Sigmoid colon (tissue), 7 donors: Measurements from ENCODE around the gene DDX1. TPM values are rescaled to one million over a fixed set of nuclear protein-coding genes. Genes with fewer than 3 reads are reported as not detected.

Experiments
- DNase-seq: peaks from one replicate; pipeline ENCODE4 v3.0.0-alpha.2; 2019
- H3K27ac ChIP-seq, 4 donors: fragments of 200-600 bp; sonication (generic); one replicate each; pipeline ENCODE4 v1.5.1; 2016 to 2019; ENCODE audit warnings: mild to moderate bottlenecking in 1 of 4
- H3K27me3 ChIP-seq, 3 donors: fragments of 200-600 bp; sonication (generic); one replicate each; pipeline ENCODE4 v1.5.1; 2019; ENCODE audit warnings: mild to moderate bottlenecking in 1 of 3
- H3K36me3 ChIP-seq, 4 donors: fragments of 200-600 bp; sonication (generic); one replicate each; pipeline ENCODE4 v1.5.1; 2016 to 2019
- H3K4me1 ChIP-seq, 4 donors: fragments of 200-600 bp; sonication (generic); one replicate each; pipeline ENCODE4 v1.5.1; 2017 to 2019
- H3K4me3 ChIP-seq, 4 donors: fragments of 200-600 bp; sonication (generic); one replicate each; pipeline ENCODE4 v1.5.1; 2017 to 2019; ENCODE audit warnings: mild to moderate bottlenecking in 2 of 4, moderate library complexity in 1 of 4
- H3K9me3 ChIP-seq, 4 donors: fragments of 200-600 bp in 3 of 4; sonication (generic) in 3 of 4; one replicate each; pipeline versions ENCODE4 v1.5.1 to v1.6.1; 2013 to 2019
- CTCF ChIP-seq, 4 experiments: fragments of 450-650 bp in 3 of 4; fragments of 200-600 bp in 1 of 4; IDR thresholded peaks; one replicate each; pipeline ENCODE4 v1.5.1; 2016 to 2019; ENCODE audit warnings: antibody characterized with exemption in 4 of 4, mild to moderate bottlenecking in 3 of 4, moderate library complexity in 2 of 4
- EP300 ChIP-seq, 4 donors: sonication (generic); formaldehyde crosslinking; IDR thresholded peaks; one replicate each; pipeline ENCODE4 v1.6.1; 2017; ENCODE audit warnings: antibody characterized with exemption in 4 of 4
- POLR2A ChIP-seq, 2 donors: fragments of 450-650 bp; IDR thresholded peaks; one replicate each; pipeline ENCODE4 v1.6.1; 2016; ENCODE audit warnings: antibody characterized with exemption in 2 of 2, mild to moderate bottlenecking in 2 of 2, moderate library complexity in 2 of 2
- POLR2AphosphoS5 ChIP-seq, 4 donors: sonication (generic); formaldehyde crosslinking; IDR thresholded peaks; one replicate each; pipeline ENCODE4 v1.6.1; 2017; ENCODE audit warnings: antibody characterized with exemption in 4 of 4
- WGBS, 2 donors: extraction: QIAGEN DNeasy Blood & Tissue Kit; methylation state at CpG; one replicate each; pipeline ENCODE4 v1.1.7; 2013; 5-methylcytosine and 5-hydroxymethylcytosine counted together
- intact Hi-C: fragments of 100-400 bp; cut with DNase I; formaldehyde crosslinking; loops from one replicate; pipeline ENCODE4 v1.15.1; 2023
- polyA plus RNA-seq, 3 donors: library from polyadenylated mRNA; stranded (reverse); fragments of 200-250 nt; gene quantifications; one replicate each; pipeline ENCODE4 v1.2.3, GENCODE V29; 2013
- total RNA-seq, 4 donors: library from RNA; depleted of rRNA; stranded (reverse); fragments of >200 nt; gene quantifications; one replicate each; pipeline ENCODE4 v1.1.0, GENCODE V29; 2016
- donor health status: healthy with polysubstance abuse.
- donor health status: Bipolar disorder and iron deficiency.
- donor health status: healthy.

DDX1 gene
- total and polyA plus RNA-seq, 7 donors = 59.2 to 104 (median 67.9) TPM

GRCh38 chr2:15582710-15583357 lies 8.8 kb upstream of the DDX1 start:
- WGBS, 2 donors = 68 to 73% methylated on average over 15 of the region's 15 CpGs
- Histone ChIP-seq H3K27ac (no peak overlapping the region), H3K4me1 (no peaks in the 10 kb centered on the region), H3K27me3 (no peaks in the 10 kb centered on the region), H3K9me3 (no peaks in the 10 kb centered on the region), H3K4me3 (no peak overlapping the region), H3K36me3 (no peaks in the 10 kb centered on the region)
- no peak for TF ChIP-seq POLR2A (IDR thresholded peaks at IDR 0.05)
- no peak for TF ChIP-seq POLR2AphosphoS5 (IDR thresholded peaks at IDR 0.05)
- TF ChIP-seq CTCF (IDR thresholded peaks at IDR 0.05) = no peak
- no peak for TF ChIP-seq EP300 (IDR thresholded peaks at IDR 0.05)
- DNase-seq = no peak
- intact Hi-C loops = no loop called here

GRCh38 chr2:15583826-15584225 lies 7.8 kb upstream of the DDX1 start:
- no peak for DNase-seq
- Histone ChIP-seq H3K27ac (no peak overlapping the region), H3K9me3 (no peaks in the 10 kb centered on the region), H3K27me3 (no peaks in the 10 kb centered on the region), H3K36me3 (no peaks in the 10 kb centered on the region), H3K4me1 (no peaks in the 10 kb centered on the region), H3K4me3 (no peak overlapping the region)
- intact Hi-C loops = no loop called here
- 77 to 91% methylated on average over 1 of the region's 1 CpG for WGBS, 2 donors
- TF ChIP-seq POLR2A (IDR thresholded peaks at IDR 0.05) (no peak), CTCF (IDR thresholded peaks at IDR 0.05) (no peak), POLR2AphosphoS5 (IDR thresholded peaks at IDR 0.05) (no peak), EP300 (IDR thresholded peaks at IDR 0.05) (no peak)

GRCh38 chr2:15584316-15584715 lies 7.4 kb upstream of the DDX1 start:
- intact Hi-C loops = no loop called here
- no peak for TF ChIP-seq CTCF (IDR thresholded peaks at IDR 0.05)
- TF ChIP-seq EP300 (IDR thresholded peaks at IDR 0.05) = no peak
- no peak for TF ChIP-seq POLR2A (IDR thresholded peaks at IDR 0.05)
- no peak for TF ChIP-seq POLR2AphosphoS5 (IDR thresholded peaks at IDR 0.05)
- no peak for DNase-seq
- Histone ChIP-seq H3K9me3 (no peaks in the 10 kb centered on the region), H3K4me1 (no peaks in the 10 kb centered on the region), H3K27ac (no peak overlapping the region), H3K4me3 (no peak overlapping the region), H3K36me3 (no peaks in the 10 kb centered on the region), H3K27me3 (no peaks in the 10 kb centered on the region)

GRCh38 chr2:15584767-15585469 lies 6.8 kb upstream of the DDX1 start:
- intact Hi-C loops = no loop called here
- H3K9me3 ChIP-seq = no peaks in the 10 kb centered on the region
- H3K27ac ChIP-seq = no peak overlapping the region
- no peaks in the 10 kb centered on the region for H3K36me3 ChIP-seq
- H3K4me1 ChIP-seq = no peaks in the 10 kb centered on the region
- DNase-seq = no peak
- no peak overlapping the region for H3K4me3 ChIP-seq
- H3K27me3 ChIP-seq = no peaks in the 10 kb centered on the region
- no peak for TF ChIP-seq EP300 (IDR thresholded peaks at IDR 0.05)
- TF ChIP-seq POLR2AphosphoS5 (IDR thresholded peaks at IDR 0.05) = no peak
- no peak for TF ChIP-seq CTCF (IDR thresholded peaks at IDR 0.05)
- TF ChIP-seq POLR2A (IDR thresholded peaks at IDR 0.05) = no peak
- WGBS, 2 donors = 81 to 88% methylated on average over 2 of the region's 2 CpGs
